GM20431 (cell line): ENCODE results near the gene SGTB.

Source experiments
- in situ Hi-C: fragments of 300-500 bp; cut with MseI, MboI; formaldehyde crosslinking; loops from one replicate; pipeline ENCODE4 v1.15.0; 2020; ENCODE audit warnings: low sequenced_read_pairs; ENCODE audit not compliant: unreplicated experiment

Gene SGTB, protein sequence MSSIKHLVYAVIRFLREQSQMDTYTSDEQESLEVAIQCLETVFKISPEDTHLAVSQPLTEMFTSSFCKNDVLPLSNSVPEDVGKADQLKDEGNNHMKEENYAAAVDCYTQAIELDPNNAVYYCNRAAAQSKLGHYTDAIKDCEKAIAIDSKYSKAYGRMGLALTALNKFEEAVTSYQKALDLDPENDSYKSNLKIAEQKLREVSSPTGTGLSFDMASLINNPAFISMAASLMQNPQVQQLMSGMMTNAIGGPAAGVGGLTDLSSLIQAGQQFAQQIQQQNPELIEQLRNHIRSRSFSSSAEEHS

DNA sequence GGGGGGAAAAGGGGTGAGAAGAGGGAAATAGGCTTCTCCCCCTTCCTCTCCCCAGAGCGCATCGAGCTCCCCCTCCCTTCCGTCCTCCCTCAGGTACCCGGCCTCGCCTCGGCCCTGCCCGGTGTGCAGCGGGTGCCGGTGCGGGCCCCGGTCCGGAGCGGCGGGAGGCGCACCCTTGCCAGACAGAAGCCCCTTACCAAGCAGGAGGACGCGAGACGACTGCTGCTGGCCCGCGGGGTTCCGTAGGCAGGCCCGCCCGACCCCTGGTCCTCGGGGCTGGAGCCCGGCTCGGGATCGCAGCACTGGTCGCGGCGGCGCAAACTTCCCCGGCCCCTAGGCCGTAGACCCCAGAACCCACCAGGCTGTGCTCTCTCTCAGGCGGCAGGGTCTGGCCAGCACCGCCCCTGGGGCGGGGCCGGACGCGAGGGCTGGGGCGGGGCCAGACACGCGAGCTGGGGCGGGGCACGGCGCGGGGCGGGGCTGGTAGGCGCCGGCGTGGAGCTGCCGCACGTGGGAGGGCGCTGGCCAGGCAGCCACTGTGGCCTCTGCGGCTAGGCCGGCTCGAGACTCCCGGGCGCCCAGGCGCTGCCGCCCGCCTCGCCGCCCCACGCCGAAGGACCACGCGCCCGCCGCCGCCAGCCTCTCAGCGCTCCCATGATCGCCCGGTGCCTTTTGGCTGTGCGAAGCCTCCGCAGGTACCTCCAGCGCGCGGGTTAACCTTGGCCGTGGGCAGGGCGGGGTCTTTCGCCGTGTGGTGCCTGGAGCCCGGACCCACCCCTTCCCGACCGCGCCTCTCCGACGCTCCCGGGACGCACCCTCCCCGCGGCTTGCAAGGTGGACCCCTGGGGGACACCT is at the start of gene SGTB, which contains the start of gene NLN:
SGTB (minus strand) TSS at position 390 of the 855 bp plus-strand sequence. CDS start 1,302 bp downstream, outside the sequence.
NLN (plus strand) TSS at position 486 of the 855 bp plus-strand sequence; CDS start at position 655, 169 bp downstream.
- in situ Hi-C loops = no loop called here

DNA sequence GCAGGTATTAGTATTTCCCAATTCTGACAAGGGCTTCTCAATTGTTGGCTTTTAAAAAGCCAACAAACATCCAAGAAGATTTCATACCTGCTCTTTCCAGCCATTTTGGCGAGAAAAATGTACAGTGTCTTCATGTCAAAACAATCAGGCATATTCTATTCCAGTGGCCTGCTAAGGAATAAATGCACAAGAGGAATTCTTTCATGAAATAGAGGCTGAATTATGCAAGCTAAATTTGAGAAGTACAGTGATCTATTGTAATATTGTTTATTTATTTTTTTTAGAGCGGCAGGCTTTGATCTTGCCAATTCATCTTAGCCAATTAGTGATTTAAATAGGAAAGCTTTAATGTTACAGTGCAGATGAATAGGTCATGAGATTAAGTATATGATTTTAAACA is 49.4 kb upstream of the SGTB start:
- in situ Hi-C loops = loop anchor here (25.0 kb wide), 1 partner anchor 391 kb away; no protein-coding TSS in a partner anchor

DNA sequence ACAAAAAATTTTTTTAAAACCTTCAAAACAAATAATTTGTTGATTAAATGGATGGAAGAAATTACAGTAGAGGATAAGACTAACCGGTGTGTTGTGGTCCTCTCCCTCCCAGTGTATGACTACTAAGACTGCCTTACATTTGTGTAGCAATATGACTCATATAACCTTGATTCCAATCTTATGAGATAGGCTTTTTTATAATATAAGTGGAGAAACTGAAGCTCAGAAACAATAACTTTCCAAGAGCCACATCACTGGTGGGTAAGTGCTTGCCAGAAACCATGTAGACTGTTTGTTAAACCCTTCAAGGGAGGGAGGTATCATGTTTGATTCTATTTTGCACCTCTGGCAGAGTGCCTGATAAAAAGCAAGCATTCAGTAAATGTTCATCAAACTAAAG is 47.6 kb upstream of the SGTB start:
- in situ Hi-C loops = loop anchor here (25.0 kb wide), 1 partner anchor 393 kb away; no protein-coding TSS in a partner anchor

DNA sequence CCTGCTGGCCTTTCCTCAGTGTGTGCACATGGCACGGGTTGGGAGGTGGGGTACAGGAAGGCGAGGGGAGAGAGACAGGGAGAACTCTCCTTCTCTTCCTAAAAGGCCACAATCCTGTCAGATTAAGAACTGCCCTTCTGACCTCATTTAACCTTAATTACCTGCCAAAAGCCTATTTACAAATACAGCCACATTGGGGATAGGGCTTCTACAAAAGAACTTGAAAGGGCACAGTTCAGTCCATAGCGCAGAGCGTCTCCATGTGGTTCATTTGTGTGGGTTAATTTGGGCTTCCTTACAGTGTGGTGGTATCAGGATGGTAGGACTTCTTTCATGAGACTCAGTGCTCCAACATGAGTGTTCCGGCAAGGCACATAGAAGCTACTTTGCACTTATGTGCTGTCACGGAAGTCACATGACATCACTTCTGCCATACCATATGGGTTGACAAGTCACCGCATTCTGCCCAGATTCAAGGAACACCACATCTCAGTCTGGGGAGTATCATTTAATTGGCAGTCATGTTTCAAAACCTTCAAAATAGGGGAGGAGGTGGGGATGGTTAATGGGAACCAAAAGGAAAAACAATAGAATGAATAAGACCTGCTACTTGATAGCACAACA is 46.9 kb upstream of the SGTB start:
- in situ Hi-C loops = loop anchor here (25.0 kb wide), 1 partner anchor 393 kb away; no protein-coding TSS in a partner anchor

DNA sequence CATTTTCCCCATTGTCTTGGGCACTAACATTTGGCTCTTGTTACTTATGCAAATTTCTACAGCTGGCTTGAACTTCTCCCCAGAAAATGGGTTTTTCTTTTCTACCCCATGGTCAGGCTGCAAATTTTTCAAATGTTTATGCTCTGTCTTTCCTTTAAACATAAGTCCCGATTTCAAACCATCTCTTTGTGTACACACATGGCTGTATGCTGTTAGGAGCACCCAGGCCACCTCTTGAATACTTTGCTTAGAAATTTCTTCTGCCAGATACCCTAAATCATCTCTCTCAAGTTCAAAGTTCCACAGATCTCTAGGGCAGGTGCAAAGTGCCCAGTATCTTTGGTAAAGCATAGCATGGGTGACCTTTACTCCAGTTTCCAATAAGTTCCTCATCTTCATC is 45.7 kb upstream of the SGTB start:
- in situ Hi-C loops = loop anchor here (25.0 kb wide), 1 partner anchor 395 kb away; no protein-coding TSS in a partner anchor

DNA sequence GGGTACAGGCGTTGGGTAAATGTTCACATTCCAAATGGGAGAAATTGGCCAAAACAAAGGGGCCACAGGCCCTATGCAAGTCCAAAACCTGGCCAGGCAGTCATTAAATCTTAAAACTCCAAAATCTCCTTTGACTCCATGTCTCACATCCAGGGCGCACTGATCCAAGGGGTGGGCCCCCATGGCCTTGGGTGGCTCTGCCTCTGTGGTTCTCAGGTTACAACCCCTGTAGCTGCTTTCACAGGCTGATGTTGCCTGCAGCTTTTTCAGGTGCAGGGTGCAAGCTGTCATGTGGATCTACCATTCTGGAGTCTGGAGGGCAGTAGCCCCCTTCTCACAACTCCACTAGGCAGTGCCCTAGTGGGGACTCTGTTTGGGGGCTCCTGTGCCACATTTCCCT is 44.9 kb upstream of the SGTB start:
- in situ Hi-C loops = loop anchor here (25.0 kb wide), 1 partner anchor 396 kb away; no protein-coding TSS in a partner anchor

DNA sequence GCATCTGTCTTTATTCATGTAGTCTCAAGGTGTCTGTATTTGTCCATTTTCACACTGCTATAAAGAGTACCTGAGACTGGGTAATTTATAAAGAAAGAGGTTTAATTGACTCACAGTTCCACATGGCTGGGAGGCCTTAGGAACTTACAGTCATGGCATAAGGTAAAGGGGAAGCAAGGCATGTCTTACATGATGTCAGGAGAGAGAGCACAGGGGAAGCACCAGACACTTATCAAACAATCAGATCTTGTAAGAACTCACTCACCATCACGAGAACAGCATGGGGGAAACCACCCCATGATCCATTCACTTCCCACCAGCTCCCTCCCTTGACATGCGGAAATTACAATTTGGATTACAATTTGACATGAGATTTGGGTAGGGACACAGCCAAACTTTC is 44.3 kb upstream of the SGTB start:
- in situ Hi-C loops = loop anchor here (25.0 kb wide), 1 partner anchor 396 kb away; no protein-coding TSS in a partner anchor

DNA sequence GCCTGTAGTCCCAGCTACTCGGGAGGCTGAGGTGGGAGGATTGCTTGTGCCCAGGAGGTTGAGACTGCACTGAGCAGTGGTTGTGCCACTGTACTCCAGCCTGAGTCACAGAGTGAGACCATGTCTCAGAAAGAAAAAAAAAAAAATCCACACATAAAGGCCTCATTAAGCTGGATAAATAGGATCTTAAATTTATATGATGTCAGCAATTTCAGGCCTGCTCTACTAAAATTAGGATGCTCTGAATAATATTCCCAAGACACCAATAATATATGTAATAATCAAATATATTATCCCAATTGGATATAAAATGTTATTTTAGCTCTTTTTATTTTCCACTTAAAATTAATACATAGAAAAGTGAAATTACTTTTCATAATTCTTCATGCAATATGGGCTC is 43.7 kb upstream of the SGTB start:
- in situ Hi-C loops = loop anchor here (25.0 kb wide), 1 partner anchor 397 kb away; no protein-coding TSS in a partner anchor

DNA sequence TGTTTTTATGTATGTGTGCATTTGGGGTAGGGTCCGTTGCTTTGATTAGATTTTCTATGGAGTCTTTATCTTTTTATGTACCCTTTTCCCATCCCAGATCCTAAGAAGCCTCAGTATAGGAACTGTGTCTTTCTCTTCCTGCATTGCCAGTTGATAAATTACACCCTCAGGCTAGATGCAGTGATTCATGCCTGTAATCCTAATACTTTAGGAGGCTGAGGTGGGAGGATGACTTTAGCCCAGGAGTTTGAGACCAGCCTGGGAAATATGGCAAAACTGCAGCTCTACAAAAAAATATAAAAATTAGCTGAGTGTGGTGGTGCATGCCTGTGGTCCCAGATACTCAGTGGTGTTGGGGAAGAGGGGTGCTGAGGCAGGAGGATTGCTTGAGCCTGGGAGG is 40.3 kb upstream of the SGTB start:
- in situ Hi-C loops = loop anchor here (25.0 kb wide), 1 partner anchor 400 kb away; no protein-coding TSS in a partner anchor

DNA sequence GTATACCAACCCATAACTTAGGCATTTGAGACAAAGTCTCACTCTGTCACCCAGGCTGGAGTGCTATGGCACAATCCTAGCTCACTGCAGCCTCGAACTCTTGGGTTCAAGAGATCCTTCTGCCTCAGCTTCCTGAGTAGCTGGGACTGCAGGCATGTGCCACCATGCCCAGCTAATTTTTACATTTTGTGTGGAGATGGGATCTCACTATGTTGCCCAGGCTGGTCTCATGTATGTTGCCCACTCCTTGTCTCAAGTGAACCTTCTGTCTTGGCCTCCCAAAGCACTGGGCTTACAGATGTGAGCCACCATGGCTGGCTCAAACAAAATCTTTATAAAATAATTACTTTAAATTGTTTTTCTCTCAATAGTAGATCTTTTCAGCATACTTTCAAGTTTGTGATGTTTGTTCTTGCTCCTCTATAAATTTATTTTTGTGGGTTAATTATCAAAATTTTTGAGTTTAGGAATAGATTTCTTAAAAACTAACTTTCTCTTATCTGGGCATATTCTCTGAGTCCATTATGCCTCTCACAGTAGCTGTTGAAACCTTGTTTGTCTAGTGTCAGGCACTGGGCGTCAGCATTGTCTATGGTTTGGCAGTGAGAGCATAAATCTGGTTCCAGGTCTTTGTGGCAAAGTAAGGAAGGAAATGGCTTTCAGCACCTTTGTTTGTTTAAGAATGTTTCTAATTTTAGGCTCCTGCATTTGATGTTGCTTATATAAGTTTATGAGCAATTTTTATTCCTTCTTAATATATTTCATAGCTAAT is 38.8 kb upstream of the SGTB start:
- in situ Hi-C loops = loop anchor here (25.0 kb wide), 1 partner anchor 402 kb away; no protein-coding TSS in a partner anchor

DNA sequence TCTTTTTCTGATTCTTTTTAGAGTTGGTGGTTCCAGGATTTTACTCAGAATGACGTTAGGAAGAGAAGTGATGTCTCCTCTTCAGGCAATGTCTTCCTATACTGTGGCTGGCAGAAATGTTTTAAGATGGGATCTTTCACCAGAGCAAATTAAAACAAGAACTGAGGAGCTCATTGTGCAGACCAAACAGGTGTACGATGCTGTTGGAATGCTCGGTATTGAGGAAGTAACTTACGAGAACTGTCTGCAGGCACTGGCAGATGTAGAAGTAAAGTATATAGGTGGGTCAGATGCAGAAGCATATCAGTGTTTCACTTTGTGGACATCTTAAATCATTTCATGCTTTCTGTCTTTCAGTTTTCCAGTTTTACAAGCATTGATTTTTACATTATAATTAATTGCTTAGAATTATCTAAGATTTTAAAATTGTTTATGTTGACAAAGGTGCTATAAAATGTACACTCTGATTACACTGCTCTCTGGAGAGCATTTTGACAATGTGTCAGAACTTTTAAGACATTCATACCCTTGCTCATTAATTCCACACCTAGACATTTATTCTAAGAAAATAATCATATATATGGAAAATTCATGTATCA is 36.7 kb upstream of the SGTB start:
- in situ Hi-C loops = loop anchor here (25.0 kb wide), 1 partner anchor 404 kb away; no protein-coding TSS in a partner anchor

DNA sequence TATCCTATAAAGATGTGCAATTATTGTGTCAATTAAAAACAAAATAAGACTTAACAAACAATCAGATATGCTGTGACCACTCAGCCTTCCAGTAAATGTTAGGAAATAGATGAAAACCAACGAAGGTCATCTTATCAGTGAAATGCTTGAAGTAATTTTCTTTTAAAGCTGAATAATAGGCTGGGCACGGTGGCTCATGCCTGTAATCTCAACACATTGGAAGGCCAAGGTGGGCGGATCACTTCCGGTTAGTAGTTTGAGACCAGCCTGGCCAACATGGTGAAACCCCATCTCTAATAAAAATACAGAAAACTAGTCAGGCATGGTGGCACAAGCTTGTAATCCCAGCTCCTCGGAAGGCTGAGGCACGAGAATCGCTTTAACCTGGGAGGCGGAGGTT is 31.3 kb upstream of the SGTB start:
- in situ Hi-C loops = loop anchor here (25.0 kb wide), 1 partner anchor 409 kb away; no protein-coding TSS in a partner anchor

DNA sequence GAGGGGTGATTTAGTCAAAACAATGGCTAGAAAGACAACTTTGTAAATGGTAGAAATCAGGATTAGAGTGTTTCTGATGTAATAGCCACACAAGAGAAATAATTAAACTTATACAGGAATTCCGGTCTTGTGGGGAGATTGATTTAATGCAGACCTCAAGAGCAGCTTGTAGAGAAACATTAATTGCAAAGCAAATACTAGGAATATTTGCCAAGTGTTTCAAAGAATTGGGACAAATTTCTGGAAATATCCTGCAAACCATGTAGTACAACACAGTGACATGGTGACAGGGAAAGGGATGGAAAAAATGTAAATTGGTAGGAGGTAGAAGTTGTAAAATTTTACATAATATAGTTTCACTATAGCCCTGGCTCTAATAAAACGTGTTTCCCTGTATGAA is 29.0 kb upstream of the SGTB start:
- in situ Hi-C loops = loop anchor here (25.0 kb wide), 1 partner anchor 411 kb away; no protein-coding TSS in a partner anchor

DNA sequence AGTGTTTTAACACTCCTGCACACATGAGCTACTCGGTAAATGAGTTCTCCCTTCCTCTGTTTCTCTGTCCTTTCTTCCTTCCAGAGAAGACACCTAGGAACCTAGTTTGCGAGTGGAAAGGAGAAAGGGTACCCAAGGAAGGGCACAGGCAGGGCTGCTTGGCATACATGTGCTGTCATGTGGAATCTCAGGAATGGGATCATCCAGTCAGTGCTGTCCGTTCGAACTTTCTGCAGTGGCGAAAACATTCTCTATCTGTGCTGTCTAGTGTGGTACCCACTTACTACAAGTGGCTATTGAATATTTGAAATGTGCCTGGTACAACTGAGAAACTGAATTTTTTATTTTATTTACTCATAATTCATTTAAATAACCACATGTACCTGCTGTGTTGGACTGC is 28.0 kb upstream of the SGTB start:
- in situ Hi-C loops = loop anchor here (25.0 kb wide), 1 partner anchor 412 kb away; no protein-coding TSS in a partner anchor

DNA sequence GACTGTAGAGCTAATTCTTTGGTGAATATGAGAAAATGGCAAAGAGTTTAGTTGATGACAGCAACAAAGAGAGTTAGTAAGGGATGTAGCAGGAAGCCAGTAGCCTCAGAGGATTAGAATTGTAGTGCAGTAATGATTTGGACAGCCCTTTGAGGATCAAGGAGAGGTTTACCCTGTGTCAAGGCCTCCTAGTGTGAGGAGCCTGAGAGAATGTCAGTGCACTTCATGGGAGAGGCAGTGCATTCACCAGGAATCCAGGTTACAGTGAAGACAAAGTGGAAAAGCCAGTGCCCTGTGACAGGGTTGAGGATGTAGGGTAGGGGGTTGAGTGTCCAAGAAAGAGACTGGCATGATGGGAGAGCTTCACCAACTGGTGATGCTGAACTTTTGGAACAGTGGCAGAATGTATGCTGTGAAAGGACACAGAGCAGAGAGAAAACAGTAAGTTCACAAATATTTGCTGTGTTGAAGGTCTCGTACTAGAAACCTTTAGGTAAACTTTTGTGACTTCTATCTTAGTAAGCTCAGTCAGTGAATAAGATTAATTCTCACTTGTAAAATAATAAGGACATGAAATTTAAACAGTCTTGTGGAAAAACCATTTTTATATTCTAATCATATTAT is 27.4 kb upstream of the SGTB start:
- in situ Hi-C loops = no loop called here

DNA sequence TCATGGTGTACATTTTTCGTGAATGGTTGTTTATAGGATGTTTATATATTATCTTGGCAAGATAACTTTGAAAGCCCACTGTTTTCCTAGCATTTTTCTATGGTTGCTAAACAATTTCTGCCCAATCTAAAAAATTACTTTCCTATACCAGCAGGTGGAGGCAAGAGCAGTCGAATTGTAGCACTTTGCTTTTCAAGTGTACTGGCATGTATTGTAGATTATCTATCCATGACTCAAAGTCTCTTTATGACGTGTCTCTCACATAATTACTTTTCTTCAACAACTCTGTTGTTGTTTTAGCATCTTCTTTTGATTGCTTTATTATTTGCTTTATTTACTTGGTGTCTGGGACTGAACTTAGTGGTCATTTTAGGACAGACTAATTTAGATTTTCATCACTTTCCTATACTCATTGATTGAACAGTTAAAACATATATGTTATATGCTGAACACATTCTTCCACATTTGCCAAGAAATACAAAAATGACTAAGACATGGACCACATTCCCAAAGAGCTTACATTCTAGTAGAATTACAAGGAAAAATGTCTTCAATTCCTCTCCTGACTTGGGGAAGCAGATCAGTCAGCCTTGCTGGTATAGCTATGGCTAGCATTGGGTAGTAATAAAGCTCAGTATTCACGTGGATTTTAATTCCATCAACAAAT is 20.8 kb upstream of the SGTB start:
- in situ Hi-C loops = no loop called here

DNA sequence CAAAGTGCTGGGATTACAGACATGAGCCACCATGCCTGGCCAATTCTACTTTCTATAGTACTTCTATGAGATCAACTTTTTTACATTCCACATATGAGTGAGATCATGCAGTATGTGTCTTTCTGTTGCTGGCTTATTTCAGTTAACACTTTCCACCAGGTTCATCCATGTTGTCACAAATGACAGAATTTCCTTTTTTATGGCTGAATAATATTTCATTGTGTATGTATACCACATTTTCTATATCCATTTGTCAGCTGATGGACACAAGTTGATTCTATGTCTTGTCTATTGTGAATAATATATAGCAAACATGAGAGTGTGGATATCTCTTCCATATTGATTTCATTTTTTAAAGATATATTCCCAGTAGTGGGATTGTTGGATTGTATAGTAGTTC is 17.3 kb upstream of the SGTB start:
- in situ Hi-C loops = no loop called here

DNA sequence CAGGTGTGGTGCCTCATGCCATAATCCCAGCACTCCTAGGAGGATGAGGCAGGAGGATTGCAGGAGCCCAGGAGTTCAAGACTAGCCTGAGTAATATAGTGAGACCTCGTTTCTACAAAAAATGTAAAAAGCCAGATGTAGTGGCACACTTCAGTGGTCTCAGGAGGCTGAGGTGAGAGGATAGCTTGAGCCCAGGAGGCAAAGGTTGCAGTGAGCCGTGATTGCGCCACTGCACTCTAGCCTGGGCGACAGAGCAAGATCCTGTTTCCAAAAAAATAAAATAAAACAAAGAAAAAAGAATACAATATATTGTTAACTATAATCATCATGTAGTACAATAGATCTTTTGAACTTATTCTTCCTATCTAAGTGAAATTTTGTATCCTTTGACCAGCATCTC is 16.4 kb upstream of the SGTB start:
- in situ Hi-C loops = no loop called here
